ENCODE measurements around the gene SERPINE3.

DNA sequence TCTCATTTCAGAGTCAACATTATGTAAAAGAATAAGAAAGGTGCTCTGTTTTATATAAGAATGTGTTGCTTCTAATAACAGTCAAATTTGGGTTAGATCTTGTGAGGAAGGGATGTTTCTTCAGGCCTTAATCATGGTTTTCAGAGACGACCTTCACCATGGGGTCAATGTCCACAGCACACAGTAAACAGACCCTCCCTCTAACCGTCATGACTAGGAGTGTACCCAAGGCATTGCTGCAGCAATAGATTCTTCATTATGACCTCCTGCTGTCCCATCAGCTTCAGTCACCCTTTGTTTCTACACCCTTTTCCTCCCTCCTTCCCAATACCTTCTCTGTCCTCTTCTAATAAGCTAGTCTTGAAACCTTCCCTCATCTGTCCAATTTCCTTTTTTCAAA, 15.7 kb downstream of the SERPINE3 start:
- TF ChIP-seq ELF4 (IDR thresholded peaks at IDR 0.05), result no peak
- no peak for TF ChIP-seq FOXK2 (IDR thresholded peaks at IDR 0.05)
- TF ChIP-seq SUZ12 (IDR thresholded peaks at IDR 0.05), result no peak
- no peak for TF ChIP-seq CTBP1 (IDR thresholded peaks at IDR 0.05; ENCODE audit: borderline replicate concordance)
- no peak for TF ChIP-seq TARDBP (IDR thresholded peaks at IDR 0.05)
- no peak for TF ChIP-seq ZNF384 (IDR thresholded peaks at IDR 0.05)
- TF ChIP-seq, protein P1, sequence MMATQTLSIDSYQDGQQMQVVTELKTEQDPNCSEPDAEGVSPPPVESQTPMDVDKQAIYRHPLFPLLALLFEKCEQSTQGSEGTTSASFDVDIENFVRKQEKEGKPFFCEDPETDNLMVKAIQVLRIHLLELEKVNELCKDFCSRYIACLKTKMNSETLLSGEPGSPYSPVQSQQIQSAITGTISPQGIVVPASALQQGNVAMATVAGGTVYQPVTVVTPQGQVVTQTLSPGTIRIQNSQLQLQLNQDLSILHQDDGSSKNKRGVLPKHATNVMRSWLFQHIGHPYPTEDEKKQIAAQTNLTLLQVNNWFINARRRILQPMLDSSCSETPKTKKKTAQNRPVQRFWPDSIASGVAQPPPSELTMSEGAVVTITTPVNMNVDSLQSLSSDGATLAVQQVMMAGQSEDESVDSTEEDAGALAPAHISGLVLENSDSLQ (IDR thresholded peaks at IDR 0.05), result no peak
- no peak for TF ChIP-seq SP1 (IDR thresholded peaks at IDR 0.05)
- TF ChIP-seq BHLHE40 (IDR thresholded peaks at IDR 0.05; ENCODE audit: borderline replicate concordance), result no peak
- TF ChIP-seq FOXM1 (IDR thresholded peaks at IDR 0.05; ENCODE audit: borderline replicate concordance), result no peak
